Mammary epithelial cell (primary cell): ENCODE data around the gene CCDC110.

Experiments
- EZH2 ChIP-seq: IDR thresholded peaks from 2 replicates; pipeline ENCODE4 v1.6.1; 2012; ENCODE audit warnings: low read length, inconsistent platforms, borderline replicate concordance
- TF ChIP-seq, protein P1 (sequence below), 2 donors: IDR thresholded peaks in 1 of 2; conservative IDR thresholded peaks in 1 of 2; 2 replicates each; pipeline ENCODE4 v1.5.1; 2011 to 2012; ENCODE audit warnings: inconsistent platforms in 2 of 2, low read length in 2 of 2, mild to moderate bottlenecking in 2 of 2, control low read depth in 1 of 2, low read depth in 1 of 2; ENCODE audit not compliant: insufficient read depth in 1 of 2; ENCODE audit errors: extremely low read depth in 1 of 2

- TF ChIP-seq, protein P1, sequence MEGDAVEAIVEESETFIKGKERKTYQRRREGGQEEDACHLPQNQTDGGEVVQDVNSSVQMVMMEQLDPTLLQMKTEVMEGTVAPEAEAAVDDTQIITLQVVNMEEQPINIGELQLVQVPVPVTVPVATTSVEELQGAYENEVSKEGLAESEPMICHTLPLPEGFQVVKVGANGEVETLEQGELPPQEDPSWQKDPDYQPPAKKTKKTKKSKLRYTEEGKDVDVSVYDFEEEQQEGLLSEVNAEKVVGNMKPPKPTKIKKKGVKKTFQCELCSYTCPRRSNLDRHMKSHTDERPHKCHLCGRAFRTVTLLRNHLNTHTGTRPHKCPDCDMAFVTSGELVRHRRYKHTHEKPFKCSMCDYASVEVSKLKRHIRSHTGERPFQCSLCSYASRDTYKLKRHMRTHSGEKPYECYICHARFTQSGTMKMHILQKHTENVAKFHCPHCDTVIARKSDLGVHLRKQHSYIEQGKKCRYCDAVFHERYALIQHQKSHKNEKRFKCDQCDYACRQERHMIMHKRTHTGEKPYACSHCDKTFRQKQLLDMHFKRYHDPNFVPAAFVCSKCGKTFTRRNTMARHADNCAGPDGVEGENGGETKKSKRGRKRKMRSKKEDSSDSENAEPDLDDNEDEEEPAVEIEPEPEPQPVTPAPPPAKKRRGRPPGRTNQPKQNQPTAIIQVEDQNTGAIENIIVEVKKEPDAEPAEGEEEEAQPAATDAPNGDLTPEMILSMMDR (conservative IDR thresholded peaks at IDR 0.05 in 1 of 2, IDR thresholded peaks at IDR 0.05 in 1 of 2; ENCODE audit: extremely low read depth in 1 of 2, insufficient read depth in 1 of 2, low read depth in 1 of 2, low read length in 2 of 2), result no peak
- TF ChIP-seq EZH2, result no peak
Measured at GRCh38 chr4:185520119-185520518, 48.6 kb upstream of the CCDC110 start.
